Stimulated activated CD4-positive, alpha-beta T cell treated with anti-CD3 and anti-CD28 coated beads, Interleukin-4, amount 100 ng/mL, for 1 hour (primary cell): ENCODE results near the gene DTD2.
A peak's percentile ranks its signal among the peaks of the same experiment; 100 is the strongest.
"Not testable (repeated sequence)": the region's sequence is repeated elsewhere in the genome, so short reads cannot be mapped to it uniquely, and the experiment has no call there.

Source experiments
- DNase-seq: peaks from one replicate; pipeline ENCODE4 v3.0.0-alpha.2; 2020

The DTD2 gene

DNA sequence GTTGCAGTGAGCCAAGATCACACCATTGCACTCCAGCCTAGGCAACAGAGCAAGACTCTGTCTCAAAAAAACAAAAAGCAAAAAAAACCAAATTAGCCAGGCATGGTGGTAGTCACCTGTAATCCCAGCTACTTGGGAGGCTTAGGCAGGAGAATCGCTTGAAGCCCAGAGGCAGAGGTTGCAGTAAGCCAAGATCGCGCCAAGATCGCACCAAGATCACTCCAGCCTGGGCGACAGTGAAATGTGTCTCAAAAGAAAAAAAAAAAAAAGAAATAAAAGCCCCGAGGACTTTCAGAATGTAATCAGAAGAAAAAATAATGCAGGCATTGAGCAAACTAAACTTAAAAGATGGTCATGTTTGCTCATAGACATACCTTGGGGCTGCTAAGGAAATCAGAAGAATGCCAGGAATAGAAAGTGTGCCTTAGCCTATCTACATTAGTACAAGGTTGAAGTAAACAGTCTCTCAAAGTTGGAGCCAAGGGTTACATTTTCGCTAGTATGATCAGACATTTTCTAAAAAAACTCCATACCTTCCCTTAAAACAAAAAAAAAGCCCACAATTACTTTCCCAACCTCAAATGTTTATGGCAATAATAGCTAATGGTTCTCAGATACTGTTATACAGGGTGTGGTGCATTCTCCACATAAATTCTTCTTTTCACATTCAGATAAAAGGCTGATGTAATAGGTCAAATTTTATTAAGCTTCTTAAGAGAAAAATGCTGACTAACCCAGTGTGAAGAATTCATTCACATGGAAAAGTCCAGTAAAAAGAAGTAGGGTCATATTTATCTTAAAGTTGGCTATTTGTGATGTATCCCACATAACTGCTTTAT lies 15.8 kb downstream of the DTD2 start:
- DNase-seq = no peak

DNA sequence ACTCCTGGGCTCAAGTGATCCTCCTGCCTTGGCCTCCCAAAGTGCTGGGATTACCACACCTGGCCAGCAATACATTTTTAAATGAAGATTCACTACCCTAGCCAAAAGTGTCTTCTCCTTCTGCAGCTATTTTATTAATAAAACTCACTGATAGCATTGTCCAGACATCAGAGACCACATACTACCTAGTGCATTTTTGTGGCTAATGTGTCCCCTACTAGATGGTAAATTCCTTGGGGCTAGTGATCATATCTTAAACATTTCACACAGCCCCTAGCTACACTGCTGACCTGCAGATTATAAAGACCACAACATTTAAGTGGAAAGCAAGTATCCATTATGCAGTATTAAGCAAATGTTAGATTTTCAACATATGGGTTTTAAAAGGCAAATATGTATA lies 17.0 kb downstream of the DTD2 start:
- no peak for DNase-seq

DNA sequence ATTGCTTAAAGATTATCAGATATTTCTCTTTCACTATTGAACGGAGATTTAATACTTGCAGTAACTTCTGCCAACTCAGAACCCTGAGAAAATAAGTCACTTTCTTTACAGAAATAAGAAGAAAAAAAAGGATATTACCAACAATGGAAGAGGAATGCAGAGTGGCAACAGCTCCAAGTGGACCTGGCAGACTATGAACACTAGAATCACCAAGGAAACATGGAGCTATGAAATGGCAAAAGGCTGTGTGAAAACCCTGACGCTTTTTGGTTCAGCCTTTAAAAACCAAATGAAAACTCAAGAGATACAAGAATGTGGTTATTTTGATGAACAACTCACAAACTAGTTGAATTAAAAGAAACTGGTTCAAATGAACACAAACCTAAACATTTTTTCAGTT lies 17.7 kb downstream of the DTD2 start:
- DNase-seq = no peak

DNA sequence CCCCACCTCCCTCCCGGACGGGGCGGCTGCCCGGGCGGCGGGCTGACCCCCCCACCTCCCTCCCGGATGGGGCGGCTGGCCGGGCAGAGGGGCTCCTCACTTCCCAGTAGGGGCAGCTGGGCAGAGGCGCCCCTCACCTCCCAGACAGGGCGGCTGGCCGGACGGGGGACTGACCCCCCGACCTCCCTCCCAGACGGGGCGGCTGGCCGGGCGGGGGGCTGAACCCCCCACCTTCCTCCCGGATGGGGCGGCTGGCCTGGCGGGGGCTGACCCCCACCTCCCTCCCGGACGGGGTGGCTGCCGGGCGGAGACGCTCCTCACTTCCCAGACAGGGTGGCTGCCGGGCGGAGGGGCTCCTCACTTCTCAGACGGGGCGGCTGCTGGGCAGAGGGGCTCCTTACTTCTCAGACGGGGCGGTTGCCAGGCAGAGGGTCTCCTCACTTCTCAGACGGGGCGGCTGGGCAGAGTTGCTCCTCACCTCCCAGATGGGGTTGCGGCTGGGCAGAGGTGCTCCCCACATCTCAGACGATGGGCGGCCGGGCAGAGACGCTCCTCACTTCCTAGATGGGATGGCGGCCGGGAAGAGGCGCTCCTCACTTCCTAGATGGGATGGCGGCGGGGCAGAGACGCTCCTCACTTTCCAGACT lies 20.1 kb downstream of the DTD2 start:
- not testable (repeated sequence) for DNase-seq

GRCh38 chr14:31435276-31435675 lies 22.0 kb downstream of the DTD2 start:
- no peak for DNase-seq

DNA sequence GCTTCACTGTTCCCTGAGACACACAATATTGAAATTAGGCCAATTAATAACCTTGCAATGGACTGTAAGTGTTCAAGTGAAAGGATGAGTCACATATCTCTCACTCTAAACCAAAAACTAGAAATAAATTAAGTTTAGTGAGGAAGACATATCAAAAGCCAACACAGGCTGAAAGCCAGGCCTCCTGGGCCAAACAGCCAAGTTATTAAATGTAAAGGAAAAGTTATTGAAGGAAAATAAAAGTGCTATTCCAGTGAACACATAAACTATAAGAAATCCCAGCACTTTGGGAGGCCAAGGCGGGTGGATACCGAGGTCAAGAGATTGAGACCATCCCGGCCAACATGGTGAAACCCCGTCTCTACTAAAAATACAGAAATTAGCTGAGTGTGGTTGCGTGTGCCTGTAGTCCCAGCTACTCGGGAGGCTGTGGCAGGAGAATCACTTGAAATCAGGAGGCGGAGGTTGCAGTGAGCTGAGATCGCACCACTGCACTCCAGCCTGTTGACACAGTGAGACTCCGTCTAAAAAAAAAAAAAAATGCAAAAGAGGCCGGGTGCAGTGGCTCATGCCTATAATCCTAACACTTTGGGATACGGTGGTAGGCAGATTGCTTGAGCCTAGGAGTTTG lies 26.6 kb downstream of the DTD2 start:
- DNase-seq = no peak

- no peak for DNase-seq
Observed at GRCh38 chr14:31429791-31430190, 27.5 kb downstream of the DTD2 start.

DNA sequence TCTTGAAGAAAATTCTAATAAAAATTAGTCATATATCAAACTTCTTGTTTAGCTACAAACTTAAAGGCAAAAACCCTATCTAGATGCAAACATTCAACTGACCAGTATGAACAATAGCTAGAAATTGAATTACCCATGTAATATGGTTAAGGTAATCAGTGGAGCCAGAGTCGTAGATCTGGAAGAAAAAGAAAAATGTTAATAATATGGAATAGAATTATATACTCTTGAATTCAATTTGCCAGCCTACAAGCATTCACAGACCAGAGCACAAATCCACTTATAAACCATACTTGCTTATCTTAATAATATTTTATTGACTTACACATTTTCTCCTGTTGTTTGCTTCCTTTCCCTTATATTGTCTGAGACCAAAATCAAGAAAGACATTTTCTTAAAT lies 29.3 kb downstream of the DTD2 start:
- no peak for DNase-seq

DNA sequence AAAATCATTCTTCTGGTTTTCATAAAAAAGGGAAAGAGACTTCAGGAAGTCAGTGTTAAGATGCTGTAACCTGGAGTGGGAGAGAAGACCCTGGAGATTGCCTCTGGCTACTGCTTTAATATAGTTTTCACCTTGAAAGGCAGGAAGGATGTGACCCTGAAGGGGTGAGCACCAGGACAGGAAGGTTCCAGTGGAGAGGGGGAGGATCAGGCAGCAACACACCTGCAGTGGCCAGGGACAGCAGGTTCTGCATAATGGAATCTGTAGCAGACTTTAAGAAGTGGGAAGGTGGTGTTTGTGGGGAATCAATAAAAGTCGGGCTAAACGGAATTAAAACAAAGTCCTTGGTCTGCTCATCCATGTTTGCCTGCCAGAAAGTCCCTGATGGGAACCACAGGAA lies 30.6 kb downstream of the DTD2 start:
- no peak for DNase-seq

DNA sequence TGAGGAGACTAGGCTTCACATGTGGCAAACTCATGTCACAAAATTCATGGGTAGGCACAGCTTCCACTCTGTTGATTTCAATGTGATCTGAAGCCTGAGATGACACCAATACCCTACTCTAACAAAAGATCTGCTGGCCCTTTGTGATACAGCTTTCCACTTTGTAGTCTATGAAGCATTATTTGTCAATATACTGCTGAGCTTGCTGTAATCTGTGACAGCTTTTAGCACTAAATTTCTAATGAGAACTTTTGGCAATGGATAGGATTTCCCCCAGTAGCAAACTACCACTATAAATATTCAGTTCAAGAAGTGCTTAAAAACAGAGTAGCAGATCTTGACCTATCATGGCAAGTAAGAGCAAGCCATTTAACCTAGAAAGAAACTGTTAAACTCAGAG lies 31.4 kb downstream of the DTD2 start:
- no peak for DNase-seq

GRCh38 chr14:31421200-31421599 lies 36.1 kb downstream of the DTD2 start:
- no peak for DNase-seq

DNA sequence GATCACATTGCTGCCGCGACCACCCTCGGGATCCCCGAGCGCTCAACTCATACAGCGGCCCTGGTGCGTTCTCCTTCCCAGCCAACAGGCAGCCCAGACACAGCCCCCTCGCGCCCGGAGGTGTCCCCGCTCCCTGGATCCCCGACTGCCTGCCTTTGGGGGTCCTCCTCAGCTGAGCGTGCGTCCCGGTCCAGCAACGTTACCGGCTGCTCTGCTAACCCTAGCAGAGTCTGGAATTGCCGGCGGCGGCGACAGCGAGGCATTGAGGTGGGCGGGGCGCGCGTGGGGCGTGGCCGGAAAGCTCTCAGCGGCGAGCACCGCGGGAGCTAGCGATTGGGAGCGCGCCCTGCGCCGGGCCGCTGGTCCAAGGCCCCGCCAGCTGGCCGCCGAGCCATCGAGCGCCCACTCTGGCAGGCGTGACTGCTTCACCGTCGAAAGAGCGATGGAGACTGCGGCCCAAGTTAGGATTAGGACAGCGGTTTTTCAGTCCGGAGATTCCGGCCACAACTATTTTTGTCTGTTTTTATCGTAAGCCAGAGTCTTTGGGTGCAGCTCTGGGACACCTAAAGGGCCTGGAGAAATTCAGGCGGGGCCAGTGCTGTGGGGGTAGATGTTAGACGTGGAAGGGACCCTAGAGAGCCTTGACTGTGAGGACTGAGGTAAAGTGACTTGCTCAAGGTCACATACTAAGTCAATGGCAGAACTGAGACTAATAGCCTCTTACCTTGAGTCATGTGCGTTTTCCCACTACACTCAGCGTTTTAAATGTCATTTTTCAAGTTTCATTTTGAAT lies 36.8 kb downstream of the DTD2 start, which contains the start of gene HEATR5A:
HEATR5A (minus strand) TSS at position 232 of the 793 bp plus-strand sequence. CDS start 17,575 bp downstream, outside the sequence.
- DNase-seq = peak; percentile 93

DNA sequence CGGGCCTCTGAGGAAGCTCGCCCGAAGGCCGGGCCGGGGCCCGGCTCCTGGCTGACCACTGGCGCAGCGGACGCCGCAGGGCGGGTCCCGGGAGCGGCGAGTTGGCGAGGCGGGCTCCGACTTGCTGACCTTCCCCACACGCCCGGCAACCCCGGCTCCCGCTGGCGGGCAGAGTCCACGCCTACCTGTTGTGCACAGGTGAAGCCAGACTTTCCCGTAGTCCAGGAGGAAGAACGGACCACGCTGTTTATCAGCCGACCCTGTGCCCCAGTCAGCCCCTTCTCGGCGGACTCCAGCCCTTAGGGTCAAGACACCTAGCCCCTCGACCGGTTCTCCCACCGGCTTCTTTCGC lies 37.4 kb downstream of the DTD2 start:
- DNase-seq = no peak

- no peak for DNase-seq
Observed at GRCh38 chr14:31419179-31419966, 37.9 kb downstream of the DTD2 start.

DNA sequence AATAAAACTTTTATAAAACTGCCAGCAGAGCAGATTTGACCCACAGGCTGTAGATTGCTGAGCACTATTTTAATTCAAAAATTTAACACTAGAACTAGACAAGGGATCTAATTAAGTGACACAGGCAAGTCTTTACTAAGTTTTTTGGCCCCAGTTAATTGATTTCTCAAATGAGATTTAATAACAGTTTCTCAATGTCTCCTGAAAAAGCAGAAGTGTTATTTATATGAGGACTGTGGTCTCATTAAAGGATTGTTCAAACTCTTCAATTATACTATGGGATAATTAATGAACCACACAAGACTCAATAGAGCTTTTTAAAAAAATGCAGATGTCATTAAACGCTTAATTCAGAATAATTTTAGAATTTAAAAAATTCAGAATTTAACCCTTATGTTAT lies 38.9 kb downstream of the DTD2 start:
- no peak for DNase-seq

DNA sequence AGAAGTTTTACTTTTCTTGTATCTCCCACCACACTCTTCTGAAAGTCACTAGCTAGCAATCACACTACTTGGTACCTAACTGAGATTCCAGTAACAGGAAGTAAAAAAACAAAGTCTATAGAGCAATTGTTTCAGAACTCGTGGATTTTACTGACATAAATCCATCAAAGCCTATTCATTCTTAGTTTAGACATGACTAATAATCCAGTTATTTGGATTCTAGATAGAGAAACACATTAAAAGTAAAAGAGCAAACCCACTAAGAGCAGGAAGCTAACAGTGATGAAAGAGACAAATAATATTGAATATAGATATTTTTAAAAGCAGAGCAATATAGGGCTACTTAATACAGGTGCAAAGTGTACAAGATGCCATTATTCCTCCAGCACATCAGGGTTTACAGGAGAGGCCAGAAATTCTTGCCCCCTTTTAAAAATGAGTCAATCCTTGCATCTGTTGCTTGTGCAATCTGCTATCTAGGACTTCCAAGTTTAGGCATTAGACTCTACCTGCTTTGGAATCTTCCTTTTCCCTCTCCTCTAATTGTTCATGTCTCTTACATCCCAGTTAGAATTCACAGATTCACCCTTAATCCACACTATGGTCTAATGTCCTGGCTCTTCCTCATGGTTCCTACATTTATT lies 43.0 kb downstream of the DTD2 start:
- no peak for DNase-seq

GRCh38 chr14:31411218-31411727 lies 46.0 kb downstream of the DTD2 start:
- no peak for DNase-seq

- no peak for DNase-seq
Observed at GRCh38 chr14:31410048-31410650, 47.2 kb downstream of the DTD2 start.

DNA sequence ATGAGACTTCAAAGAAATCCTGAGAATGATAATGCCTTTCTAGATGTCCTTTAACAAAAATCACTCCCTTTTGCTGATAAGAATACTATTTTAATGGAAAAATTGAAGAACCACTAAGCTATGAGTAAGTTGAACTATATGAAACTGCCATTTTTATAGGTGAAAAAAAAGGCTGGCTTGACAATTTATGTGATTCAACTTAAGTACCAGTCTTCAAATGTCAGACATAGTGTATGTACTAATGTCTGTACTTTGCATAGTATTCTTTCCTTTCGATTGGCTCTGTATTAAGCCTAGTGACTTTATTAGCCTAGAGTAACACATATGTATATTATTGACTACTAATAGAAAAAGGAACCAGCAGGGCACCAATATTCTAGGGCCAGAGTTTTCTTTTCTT lies 48.9 kb downstream of the DTD2 start:
- no peak for DNase-seq

DNA sequence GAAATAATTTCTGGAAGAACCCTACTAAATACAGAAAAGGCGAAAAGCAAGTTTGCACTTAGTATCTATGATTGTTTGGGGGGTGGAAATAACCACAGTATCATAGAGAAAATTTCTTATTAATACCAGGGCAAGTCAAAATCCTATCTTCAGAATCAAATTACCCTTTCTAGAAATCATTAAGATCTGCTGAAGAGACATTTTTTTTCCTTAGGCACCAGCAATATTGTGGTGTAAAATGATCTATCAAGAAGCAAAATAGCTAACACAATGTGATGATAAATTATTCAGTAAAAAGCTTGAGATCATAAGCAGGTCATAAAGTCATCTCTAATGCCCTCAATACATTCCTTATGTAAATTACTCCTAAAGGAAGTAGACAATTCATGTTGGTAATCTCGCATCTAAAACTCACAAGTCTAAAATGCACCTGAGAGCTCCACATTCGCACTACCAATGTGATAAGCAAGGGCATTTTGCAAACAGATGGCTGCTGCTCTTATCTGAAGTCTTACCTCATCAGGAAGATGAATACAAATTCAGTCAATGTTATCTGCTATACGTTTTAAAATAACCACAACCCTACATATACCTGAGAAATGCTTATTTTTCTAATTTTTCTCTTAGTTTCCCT lies 51.6 kb downstream of the DTD2 start:
- DNase-seq = no peak

GRCh38 chr14:31405106-31405505 lies 52.2 kb downstream of the DTD2 start:
- DNase-seq = no peak
